ENCODE measurements around the gene KIAA1549. TPM values are rescaled to one million over a fixed set of nuclear protein-coding genes. Genes with fewer than 3 reads are reported as not detected.
A peak's percentile ranks its signal among the peaks of the same experiment; 100 is the strongest.

Gene KIAA1549
- total RNA-seq, 2 donors from 2014 or later = 3.7 to 8.8 TPM

DNA sequence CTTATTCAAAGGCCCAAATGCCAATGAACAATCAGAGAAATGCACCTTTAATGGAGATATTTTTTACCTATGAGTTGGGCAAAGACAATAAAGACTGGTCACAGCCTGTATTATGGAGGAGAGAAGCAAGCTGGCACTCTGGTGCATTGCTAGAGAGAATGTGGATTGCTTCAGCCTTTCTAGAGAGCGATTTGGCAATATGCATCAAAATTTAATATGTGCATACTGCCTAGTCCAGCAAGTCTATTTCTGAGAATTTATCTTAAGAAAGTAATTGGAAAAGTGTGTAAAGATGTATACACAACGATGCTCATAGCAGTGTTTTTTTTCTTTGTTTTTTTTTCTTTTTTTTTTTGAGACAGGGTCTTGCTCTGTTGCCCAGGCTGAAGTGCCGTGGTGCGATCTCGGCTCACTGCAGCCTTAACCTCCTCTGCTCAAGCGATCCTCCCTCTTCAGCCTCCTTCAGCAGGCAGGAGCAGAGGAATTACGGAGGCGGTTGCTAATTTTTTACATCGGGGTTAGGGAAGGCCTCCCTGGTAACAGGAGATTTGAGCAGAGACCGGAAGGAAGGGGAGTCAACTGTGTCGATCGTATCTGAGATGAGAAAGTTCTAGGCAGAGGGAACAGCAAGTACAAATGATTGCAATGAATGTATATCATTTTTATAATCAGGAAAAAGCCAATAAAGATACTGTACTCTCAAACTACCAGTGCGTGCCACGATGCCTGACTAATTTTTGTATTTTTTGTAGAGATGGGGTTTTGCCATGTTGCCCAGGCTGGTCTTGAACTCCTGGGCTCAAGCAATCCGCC, 16.4 kb downstream of the KIAA1549 start:
- no peak overlapping the region for H3K27ac ChIP-seq
- TF ChIP-seq POLR2AphosphoS5 (IDR thresholded peaks at IDR 0.05) (no peak), POLR2A (IDR thresholded peaks at IDR 0.05) (no peak)
- TF ChIP-seq, protein P1, sequence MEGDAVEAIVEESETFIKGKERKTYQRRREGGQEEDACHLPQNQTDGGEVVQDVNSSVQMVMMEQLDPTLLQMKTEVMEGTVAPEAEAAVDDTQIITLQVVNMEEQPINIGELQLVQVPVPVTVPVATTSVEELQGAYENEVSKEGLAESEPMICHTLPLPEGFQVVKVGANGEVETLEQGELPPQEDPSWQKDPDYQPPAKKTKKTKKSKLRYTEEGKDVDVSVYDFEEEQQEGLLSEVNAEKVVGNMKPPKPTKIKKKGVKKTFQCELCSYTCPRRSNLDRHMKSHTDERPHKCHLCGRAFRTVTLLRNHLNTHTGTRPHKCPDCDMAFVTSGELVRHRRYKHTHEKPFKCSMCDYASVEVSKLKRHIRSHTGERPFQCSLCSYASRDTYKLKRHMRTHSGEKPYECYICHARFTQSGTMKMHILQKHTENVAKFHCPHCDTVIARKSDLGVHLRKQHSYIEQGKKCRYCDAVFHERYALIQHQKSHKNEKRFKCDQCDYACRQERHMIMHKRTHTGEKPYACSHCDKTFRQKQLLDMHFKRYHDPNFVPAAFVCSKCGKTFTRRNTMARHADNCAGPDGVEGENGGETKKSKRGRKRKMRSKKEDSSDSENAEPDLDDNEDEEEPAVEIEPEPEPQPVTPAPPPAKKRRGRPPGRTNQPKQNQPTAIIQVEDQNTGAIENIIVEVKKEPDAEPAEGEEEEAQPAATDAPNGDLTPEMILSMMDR (IDR thresholded peaks at IDR 0.05) = no peak
- no peaks in the 10 kb centered on the region for H3K27me3 ChIP-seq (replicated peaks; ENCODE audit: insufficient read depth)
- no peak for DNase-seq (ENCODE audit: low spot score)
- H3K9me3 ChIP-seq = no peaks in the 10 kb centered on the region
- intact Hi-C loops (cut with DNase I) = no loop called here
- WGBS = 86% methylated on average over 15 of the region's 15 CpGs
- no peaks in the 10 kb centered on the region for H3K4me1 ChIP-seq (replicated peaks)
- H3K4me3 ChIP-seq = no peak overlapping the region
- H3K36me3 ChIP-seq = no peaks in the 10 kb centered on the region

DNA sequence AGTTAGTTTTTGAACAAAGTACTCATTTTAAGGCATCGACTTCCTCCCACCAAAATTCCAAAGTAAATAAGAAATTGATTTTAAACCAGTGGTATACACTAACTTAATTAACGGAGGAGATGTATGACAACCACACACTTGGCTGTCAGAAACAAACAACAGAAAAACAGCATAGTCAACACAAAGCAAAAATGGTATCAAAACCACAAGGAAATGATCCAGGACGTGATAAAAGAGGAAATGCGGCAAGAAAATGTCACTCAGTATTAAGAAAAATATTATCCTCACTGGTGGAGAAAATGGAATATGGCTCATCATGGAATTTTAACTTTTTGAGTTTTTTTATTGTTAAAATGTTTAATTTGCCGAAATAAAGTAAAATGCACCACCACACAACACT, 17.5 kb downstream of the KIAA1549 start:
- 48% methylated on average over 5 of the region's 5 CpGs for WGBS
- H3K4me3 ChIP-seq = no peak overlapping the region
- H3K27ac ChIP-seq = peak overlapping the region in 1 of 2 donors; percentile 25
- DNase-seq (ENCODE audit: low spot score) = no peak
- H3K36me3 ChIP-seq = no peaks in the 10 kb centered on the region
- H3K27me3 ChIP-seq (replicated peaks; ENCODE audit: insufficient read depth) = no peaks in the 10 kb centered on the region
- no peak for TF ChIP-seq POLR2A (IDR thresholded peaks at IDR 0.05)
- no peak for TF ChIP-seq POLR2AphosphoS5 (IDR thresholded peaks at IDR 0.05)
- TF ChIP-seq, protein P1 (IDR thresholded peaks at IDR 0.05) = no peak
- no peaks in the 10 kb centered on the region for H3K9me3 ChIP-seq
- intact Hi-C loops (cut with DNase I) = no loop called here
- H3K4me1 ChIP-seq (replicated peaks) = no peaks in the 10 kb centered on the region

DNA sequence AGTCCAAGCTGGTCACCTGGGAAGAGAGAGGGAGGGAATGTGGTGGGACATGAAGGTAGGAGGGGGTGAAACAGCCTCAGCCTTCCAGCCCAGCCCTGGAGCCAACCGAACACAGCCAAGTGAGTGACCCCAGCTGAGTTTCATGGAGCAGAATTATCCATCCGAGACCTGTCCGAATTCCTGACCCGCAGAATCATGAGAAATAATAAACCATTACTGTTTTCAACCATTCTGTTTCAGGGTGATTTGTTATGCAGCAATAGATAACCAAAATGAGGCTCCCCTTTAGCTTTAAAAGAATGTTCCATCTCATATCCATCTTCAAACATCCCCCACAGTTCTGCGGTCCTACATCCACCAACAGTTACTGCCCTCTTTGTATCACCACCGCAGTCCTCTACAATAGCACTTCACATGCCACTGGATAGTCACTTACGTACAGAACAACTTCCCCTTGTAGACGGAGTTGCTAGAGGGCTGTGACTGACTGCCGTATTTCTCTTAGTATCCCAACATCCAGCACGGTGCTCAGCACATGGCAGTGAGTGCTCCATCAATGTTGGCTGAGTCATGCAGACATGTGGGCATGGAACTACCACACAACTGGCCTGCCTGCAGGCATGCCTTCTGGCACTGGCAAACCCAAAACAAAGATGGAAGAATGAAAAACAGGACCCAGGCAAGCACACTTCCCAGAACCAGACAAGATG, 18.5 kb downstream of the KIAA1549 start:
- Histone ChIP-seq H3K9me3 (no peaks in the 10 kb centered on the region), H3K27ac (no peak overlapping the region), H3K4me1 (replicated peaks) (no peaks in the 10 kb centered on the region), H3K27me3 (replicated peaks; ENCODE audit: insufficient read depth) (no peaks in the 10 kb centered on the region), H3K36me3 (no peaks in the 10 kb centered on the region), H3K4me3 (no peak overlapping the region)
- TF ChIP-seq, protein P1 (IDR thresholded peaks at IDR 0.05) = no peak
- no peak for TF ChIP-seq POLR2AphosphoS5 (IDR thresholded peaks at IDR 0.05)
- TF ChIP-seq POLR2A (IDR thresholded peaks at IDR 0.05) = no peak
- WGBS = 85% methylated on average over 10 of the region's 10 CpGs
- intact Hi-C loops (cut with DNase I) = no loop called here
- no peak for DNase-seq (ENCODE audit: low spot score)

DNA sequence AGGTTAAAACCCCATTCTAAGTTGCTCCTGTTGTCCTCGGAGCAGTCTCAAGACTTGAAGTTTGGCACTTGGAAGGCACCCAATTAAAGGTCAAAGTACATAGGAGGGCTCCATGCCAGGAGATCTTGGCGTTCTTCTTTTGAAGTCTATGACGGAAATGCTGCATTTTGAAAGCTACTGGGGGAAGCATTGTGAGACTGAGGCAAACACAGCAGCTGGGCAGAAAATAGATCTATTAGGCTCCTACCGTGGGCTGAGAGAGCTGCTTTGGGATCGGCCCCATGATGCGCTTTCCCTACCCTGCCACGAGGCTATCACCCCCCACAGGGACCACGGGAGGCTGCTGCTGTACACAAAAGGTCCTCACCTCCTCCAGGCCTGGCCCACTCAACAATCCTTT, 20.0 kb downstream of the KIAA1549 start:
- Histone ChIP-seq H3K36me3 (no peaks in the 10 kb centered on the region), H3K4me3 (no peak overlapping the region), H3K9me3 (no peaks in the 10 kb centered on the region), H3K4me1 (replicated peaks) (no peaks in the 10 kb centered on the region), H3K27ac (peak overlapping the region; percentile 13 to 50), H3K27me3 (replicated peaks; ENCODE audit: insufficient read depth) (no peaks in the 10 kb centered on the region)
- intact Hi-C loops (cut with DNase I) = no loop called here
- peak; percentile 18 for DNase-seq (ENCODE audit: low spot score)
- TF ChIP-seq POLR2AphosphoS5 (IDR thresholded peaks at IDR 0.05) = peak; percentile 67
- TF ChIP-seq POLR2A (IDR thresholded peaks at IDR 0.05) = no peak
- TF ChIP-seq, protein P1 (IDR thresholded peaks at IDR 0.05) = no peak
- 21% methylated on average over 8 of the region's 8 CpGs for WGBS
